HG02852 (cell line): Measurements from ENCODE around the gene CEBPZ.

Experiments
- ATAC-seq: cut with Tn5 transposase; IDR thresholded peaks from one replicate; pipeline ENCODE4 v1.9.1; 2021; ENCODE audit warnings: mild to moderate bottlenecking, moderate library complexity; ENCODE audit not compliant: unreplicated experiment

The CEBPZ gene

GRCh38 chr2:37180640-37181039 lies 50.8 kb downstream of the CEBPZ start:
- no peak for ATAC-seq

GRCh38 chr2:37180006-37180639 lies 51.3 kb downstream of the CEBPZ start:
- ATAC-seq = no peak

DNA sequence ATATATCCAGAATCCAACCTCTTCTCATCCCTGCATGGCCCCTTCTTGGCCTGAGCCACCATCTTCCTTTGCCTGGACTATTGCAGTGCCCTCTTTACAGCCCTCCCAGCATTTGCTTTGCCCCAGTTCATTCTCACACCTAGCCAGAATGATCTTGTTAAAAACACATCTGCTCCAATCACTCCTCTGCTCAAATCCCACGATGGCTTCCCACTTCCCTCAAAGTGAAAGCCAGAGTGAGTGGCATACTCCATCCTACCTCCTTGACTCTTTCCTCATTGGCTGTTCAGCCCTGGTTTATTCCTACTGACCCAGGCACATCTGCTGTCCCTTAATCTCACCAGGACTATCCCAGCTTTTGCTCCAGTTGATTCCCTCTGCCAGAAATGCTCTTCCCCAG lies 57.7 kb downstream of the CEBPZ start:
- no peak for ATAC-seq

GRCh38 chr2:37171624-37171950 lies 59.8 kb downstream of the CEBPZ start:
- ATAC-seq = no peak

GRCh38 chr2:37168217-37168981 lies 63.0 kb downstream of the CEBPZ start:
- ATAC-seq = no peak

DNA sequence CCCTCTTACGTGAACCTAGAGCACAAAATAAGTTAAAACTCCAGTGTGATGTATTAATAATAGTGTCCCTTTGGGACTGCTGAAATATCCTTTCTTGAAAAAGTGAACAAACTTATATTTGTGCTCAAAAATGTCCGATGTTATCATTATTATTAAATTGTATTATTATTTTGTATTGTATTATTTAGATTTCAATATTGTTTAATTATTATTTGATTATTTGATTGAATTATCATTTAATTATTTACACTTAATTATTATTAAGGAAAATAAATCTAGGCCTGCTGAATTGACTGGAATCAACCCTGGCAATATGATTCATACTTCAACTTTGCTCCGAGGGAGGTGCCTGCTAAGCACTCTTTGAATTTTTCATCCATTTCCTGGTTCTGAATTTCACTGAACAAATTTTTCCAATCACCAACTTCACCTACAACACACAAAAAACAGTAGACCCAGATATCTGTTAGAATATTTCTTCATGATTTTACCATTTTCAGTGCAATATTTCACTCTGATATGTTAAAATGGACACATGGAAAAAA lies 63.7 kb downstream of the CEBPZ start:
- ATAC-seq = no peak

DNA sequence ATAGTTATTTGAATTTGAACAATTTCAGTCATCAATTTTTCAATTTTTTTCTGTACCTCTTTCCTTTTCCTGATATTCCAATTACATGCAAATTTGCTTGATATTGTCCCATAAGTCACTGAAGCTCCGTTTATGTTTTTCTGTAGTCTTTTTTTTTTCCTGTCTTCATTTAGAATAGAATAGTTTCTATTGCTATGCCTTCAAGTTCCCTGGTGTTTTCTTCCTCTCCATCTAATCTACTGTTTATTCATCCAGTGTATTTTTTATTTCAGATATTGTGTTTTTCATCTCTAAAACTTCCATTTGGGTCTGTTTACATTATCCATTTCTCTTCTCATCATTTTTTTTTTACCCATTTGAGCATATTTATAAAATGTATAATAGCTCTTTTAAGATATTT lies 66.6 kb downstream of the CEBPZ start:
- no peak for ATAC-seq

DNA sequence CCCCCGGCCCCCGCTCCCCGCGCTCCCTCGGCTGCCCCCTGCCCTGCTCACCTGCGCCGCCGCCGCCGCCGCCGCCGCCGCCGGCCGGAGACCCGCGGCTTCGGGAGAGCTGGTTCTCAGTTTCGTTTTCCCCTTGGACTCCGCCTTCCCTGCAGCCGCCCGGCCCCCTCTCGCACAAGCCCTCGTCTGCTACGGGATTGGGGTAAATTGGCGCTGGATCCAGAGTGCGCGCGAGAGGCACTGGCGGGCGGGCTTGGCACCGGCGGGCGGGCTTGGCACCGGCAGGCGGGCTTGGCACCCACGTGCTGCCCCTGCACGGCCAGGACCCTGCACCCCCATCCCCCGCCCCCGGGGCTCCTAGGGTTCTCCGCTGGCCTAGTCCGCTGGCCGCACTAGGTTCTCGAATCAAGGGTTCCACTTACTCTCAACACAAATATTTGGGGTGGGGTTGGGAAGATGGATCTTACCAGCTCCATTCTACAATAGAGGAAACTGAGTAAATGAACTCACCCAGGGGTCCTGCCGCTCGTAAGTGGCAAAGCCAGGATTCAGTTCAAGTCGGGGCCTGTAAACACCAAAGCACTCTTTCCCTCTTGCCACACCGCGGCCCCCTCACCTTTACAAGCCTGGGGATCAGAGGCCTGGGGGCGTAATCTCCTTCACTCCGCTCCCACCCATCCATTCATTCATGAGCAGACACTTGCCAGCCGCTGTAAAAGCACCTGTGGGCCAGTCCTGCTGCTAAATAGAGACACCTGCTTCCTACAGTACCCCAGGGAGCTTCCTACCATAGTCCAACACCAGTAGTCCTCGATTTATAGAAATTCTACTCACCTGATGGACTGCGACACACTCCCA lies 74.3 kb downstream of the CEBPZ start, which contains the start of gene EIF2AK2:
TSS of gene EIF2AK2 (minus strand) at position 124 of the 858 bp plus-strand sequence. CDS start 9,174 bp downstream, outside the sequence.
- ATAC-seq = peak; percentile 87

- peak; percentile 36 for ATAC-seq
These were observed 75.1 kb downstream of the CEBPZ start for GRCh38 chr2:37156071-37156856.

DNA sequence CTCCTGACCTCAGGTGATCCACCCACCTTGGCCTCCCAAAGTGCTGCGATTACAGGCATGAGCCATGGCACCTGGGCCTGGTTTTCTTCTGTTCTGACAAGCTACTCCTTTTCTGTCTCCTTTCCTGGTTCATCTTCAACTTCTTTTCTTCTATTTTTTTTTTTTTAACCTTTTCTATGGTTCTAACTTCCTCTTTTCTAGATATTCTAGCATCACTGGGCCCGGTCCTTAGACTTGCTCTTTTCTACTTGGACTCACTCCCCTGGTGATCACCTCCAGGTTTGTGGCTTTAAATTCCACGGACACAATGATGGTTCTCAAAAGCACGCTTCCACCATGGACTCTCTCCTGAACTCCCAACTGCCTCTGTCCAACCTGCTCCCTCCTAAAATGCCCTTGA lies 76.6 kb downstream of the CEBPZ start:
- no peak for ATAC-seq

- no peak for ATAC-seq
These were observed 78.2 kb downstream of the CEBPZ start for GRCh38 chr2:37153224-37153623.
